Measurements from ENCODE around the gene SCAF4. TPM values are rescaled to one million over a fixed set of nuclear protein-coding genes. Genes with fewer than 3 reads are reported as not detected.
"Not testable (repeated sequence)": the region's sequence is repeated elsewhere in the genome, so short reads cannot be mapped to it uniquely, and the experiment has no call there.

Gene SCAF4
- total RNA-seq, 1 donor from 2014 or later = 59.3 TPM

DNA sequence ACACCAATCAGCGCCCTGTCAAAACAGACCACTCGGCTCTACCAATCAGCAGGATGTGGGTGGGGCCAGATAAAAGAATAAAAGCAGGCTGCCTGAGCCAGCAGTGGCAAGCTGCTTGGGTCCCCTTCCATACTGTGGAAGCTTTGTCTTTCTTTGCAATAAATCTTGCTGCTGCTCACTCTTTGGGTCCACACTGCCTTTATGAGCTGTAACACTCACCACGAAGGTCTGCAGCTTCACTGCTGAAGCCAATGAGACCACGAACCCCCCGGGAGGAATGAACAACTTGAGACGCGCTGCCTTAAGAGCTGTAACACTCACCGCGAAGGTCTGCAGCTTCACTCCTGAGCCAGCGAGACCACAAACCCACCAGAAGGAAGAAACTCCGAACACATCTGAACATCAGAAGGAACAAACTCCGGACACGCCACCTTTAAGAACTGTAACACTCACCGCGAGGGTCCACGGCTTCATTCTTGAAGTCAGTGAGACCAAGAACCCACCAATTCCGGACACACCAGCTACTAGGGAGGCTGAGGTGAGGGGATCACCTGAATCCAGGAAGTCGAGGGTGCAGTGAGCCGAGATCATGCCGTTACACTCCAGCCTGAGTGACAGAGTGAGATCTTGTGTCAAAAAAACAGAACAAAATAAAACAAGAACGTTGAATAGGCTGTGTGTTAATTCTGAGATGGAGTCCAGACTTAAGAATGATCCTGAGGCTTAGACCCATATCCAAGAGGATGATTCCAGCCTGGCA, 76.9 kb downstream of the SCAF4 start:
- intact Hi-C loops (cut with micrococcal nuclease) = loop anchor here (5.0 kb wide), 1 partner anchor 458 kb away; no protein-coding TSS in a partner anchor

GRCh38 chr21:31654340-31654739, 77.6 kb downstream of the SCAF4 start:
- intact Hi-C loops (cut with micrococcal nuclease) = no loop called here

DNA sequence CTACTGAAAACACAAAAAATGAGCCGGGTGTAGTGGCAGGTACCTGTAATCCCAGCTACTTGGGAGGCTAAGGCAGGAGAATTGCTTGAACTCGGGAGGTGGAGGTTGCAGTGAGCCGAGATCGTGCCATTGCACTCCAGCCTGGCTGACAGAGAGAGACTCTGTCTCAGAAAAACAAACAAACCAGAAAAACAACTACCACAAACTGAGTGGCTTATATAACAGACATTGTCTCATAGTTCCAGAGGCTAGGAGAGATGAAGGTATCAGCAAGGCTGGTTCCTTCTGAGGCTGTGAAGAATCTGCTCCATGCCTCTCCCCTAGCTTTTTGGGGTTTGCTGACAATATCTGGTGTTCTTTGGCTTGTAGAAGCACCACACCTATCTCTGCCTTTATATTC, 80.4 kb downstream of the SCAF4 start:
- intact Hi-C loops (cut with micrococcal nuclease) = not testable (repeated sequence)

GRCh38 chr21:31650930-31651329, 81.0 kb downstream of the SCAF4 start:
- intact Hi-C loops (cut with micrococcal nuclease) = no loop called here

GRCh38 chr21:31647650-31648049, 84.3 kb downstream of the SCAF4 start:
- intact Hi-C loops (cut with micrococcal nuclease) = no loop called here

GRCh38 chr21:31644643-31645042, 87.3 kb downstream of the SCAF4 start:
- intact Hi-C loops (cut with micrococcal nuclease) = no loop called here

DNA sequence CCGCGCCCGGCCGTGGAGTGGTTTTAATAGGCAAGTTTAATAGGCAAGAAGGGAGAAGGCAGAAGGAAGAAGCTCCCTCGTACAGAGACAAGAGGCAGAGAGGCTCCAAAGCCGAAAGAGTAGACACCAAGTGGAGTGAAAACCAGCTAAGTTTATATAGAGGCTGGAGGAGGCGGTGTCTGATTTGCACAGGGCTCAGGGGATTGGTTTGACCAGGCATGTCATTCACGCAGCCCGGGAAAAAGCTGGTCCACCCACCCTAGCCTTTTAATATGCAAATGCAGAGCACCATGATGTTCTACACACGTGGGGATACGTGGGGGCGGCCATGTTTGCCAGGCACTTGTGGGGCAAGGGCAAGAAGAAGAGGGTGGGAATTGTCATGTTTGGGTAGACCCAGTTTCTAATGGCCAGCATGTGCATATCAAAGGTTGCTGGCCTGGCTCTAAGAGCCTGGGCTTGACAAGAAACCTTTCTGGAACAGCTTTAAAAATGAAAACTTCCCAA, 90.4 kb downstream of the SCAF4 start:
- intact Hi-C loops (cut with micrococcal nuclease) = no loop called here

GRCh38 chr21:31636874-31637273, 95.0 kb downstream of the SCAF4 start:
- intact Hi-C loops (cut with micrococcal nuclease) = no loop called here

- intact Hi-C loops (cut with micrococcal nuclease) = no loop called here
Measured at GRCh38 chr21:31634993-31635392, 96.9 kb downstream of the SCAF4 start.

DNA sequence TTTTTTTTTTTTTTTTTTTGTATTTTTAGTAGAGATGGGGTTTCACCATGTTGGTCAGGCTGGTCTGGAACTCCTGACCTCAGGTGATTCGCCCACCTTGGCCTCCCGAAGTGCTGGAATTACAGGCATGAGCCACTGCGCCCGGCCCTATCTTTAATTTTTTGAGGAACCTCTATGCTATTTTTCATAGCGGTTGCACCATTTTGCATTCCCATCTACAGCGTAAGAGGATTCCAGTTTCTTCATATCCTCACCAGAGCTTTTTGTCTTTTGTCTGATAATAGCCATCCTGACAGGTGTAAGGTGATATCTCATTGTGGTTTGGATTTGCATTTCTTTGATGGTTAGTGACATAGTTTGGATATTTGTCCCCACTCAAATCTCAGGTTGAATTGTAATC, 100.0 kb downstream of the SCAF4 start:
- intact Hi-C loops (cut with micrococcal nuclease) = not testable (repeated sequence)

DNA sequence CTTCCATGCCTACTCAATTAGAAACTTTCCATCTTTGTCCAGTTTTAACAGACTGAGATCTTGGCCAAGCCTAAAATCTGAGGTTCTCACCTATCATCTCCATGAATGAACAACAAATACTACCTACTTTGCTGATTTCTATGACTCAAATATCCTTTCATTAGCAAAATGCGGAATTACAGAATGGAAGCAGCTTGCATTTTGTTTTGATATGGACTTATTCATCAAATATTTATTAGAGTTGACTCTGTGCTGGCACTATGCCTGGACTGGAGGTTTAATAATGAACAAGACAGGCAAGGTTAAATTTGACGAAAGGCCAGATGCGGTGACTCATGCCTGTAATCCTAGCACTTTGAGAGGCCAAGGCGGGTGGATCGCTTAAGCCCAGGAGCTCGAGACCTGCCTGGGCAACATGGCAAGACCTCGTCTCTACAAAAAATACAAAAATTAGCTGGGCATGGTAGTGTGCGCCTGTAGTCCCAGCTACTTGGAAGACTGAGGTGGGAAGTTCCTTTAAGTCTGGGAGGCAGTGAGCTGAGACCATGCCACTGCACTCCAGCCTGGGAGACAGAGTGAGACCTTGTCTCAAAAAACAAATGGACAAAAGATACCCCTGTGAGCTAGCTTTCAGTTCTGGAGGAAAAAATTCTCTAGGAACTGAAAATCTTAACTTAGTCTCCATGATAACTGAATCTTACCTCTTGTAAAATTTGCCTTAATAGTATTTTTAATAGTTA, 101.8 kb downstream of the SCAF4 start:
- intact Hi-C loops (cut with micrococcal nuclease) = no loop called here

DNA sequence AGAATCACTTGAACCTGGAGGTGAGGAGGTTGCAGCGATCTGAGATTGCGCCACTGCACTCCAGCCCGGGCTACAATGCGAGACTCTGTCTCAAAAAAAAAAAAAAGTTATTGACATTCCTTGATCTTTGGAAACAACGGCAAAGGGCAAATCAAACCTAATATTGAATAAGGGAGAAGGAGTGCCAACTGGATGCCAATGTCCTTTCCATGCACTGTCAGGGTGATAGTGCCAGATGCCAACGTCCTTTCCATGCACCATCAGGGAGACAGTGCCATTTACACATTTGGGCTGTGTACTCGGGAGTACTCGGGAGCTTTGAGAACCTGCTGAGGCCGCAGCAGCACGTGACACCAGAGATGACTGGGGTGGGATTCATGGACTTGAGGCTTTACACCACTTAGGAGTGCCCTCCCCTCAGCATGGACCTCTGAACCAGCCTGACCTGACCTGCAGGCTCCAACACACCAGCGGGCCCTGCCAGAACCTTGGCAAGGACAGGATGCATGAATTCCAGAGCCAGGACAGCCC, 106.9 kb downstream of the SCAF4 start:
- intact Hi-C loops (cut with micrococcal nuclease) = no loop called here

DNA sequence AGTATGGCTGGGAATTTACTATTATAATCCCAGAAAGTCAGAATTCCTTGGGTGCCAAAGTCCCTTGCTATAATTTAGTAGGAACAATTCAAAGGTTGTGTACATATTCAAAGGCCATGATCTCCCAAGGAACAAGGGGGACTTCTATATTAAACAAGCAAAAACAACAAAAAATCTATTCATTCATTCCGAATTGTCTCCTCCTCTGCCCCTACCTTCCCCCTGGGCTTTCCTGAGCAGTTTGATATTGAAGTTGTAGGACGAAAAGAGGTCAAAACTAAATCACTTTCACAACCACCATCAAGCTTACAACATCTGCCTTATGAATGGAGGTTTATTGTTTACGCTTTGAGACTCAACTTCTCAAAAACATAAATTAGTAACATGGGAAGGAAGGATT, 107.7 kb downstream of the SCAF4 start:
- intact Hi-C loops (cut with micrococcal nuclease) = no loop called here

GRCh38 chr21:31623664-31624063, 108.3 kb downstream of the SCAF4 start:
- intact Hi-C loops (cut with micrococcal nuclease) = no loop called here

DNA sequence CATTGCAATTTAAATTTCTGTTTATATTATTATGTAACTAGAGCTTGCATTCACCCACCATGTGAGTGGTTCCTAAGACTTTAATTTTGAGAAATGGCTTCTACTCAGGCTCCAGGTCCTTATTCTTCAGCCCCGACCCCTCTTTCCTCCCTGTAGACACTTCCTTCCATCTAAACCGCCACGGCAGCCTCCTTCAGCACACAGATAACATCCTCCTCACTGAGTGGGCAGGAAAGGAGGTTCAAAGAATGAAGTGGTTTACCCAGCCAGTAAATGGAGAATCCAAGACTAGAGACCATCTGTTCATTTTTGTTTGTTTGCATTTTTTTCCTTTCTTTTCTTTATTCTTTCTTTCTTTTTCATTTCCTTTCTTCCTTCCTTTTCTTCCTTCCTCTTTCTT, 109.5 kb downstream of the SCAF4 start:
- intact Hi-C loops (cut with micrococcal nuclease) = no loop called here

Other genes starting within 250 kb of the SCAF4 start
- 223 and 226 TPM in 2 replicates for gene SOD1, start 72.4 kb downstream of the SCAF4 start, total RNA-seq
- gene HUNK, start 140.9 kb upstream of the SCAF4 start, total RNA-seq = not detected in 2 replicates

Measured in T-helper 2 cell treated with Interferon-gamma antibody and Interleukin-4, amounts not matched to agents 100 ng/mL and 5 ng/mL, for 36 hours (primary cell).